M059J (cell line): ENCODE measurements around the gene SSR1. TPM values are rescaled to one million over a fixed set of nuclear protein-coding genes. Genes with fewer than 3 reads are reported as not detected.
"Not testable (repeated sequence)": the region's sequence is repeated elsewhere in the genome, so short reads cannot be mapped to it uniquely, and the experiment has no call there.

Experiments
- DNase-seq: peaks from one replicate; pipeline ENCODE4 v3.0.0-alpha.2; 2012; ENCODE audit warnings: low read depth
- total RNA-seq: library from RNA; depleted of rRNA; stranded (reverse); fragments of >200 nt; shearing (Covaris generic); gene quantifications from 2 replicates; pipeline ENCODE4 v1.2.3, GENCODE V29; 2014

Gene SSR1
- total RNA-seq, 1 experiment from 2014 or later = 284 TPM

- DNase-seq = no peak
Observed at GRCh38 chr6:7282097-7282906, 30.7 kb downstream of the SSR1 start.

- no peak for DNase-seq
Observed at GRCh38 chr6:7276199-7276524, 36.8 kb downstream of the SSR1 start.

GRCh38 chr6:7274525-7274924 lies 38.5 kb downstream of the SSR1 start:
- not testable (repeated sequence) for DNase-seq

- no peak for DNase-seq
Observed at GRCh38 chr6:7273709-7274108, 39.3 kb downstream of the SSR1 start.

- no peak for DNase-seq
Observed at GRCh38 chr6:7271205-7271534, 41.8 kb downstream of the SSR1 start.

GRCh38 chr6:7270320-7271204 lies 42.4 kb downstream of the SSR1 start:
- no peak for DNase-seq

- no peak for DNase-seq
Observed at GRCh38 chr6:7269816-7270215, 43.2 kb downstream of the SSR1 start.

- no peak for DNase-seq
Observed at GRCh38 chr6:7268816-7269555, 44.0 kb downstream of the SSR1 start.

- no peak for DNase-seq
Observed at GRCh38 chr6:7268362-7268761, 44.6 kb downstream of the SSR1 start.

- peak; percentile 98 for DNase-seq
Observed at GRCh38 chr6:7267466-7268091, 45.4 kb downstream of the SSR1 start.

- DNase-seq = no peak
Observed at GRCh38 chr6:7267071-7267465, 45.9 kb downstream of the SSR1 start.

- DNase-seq = not testable (repeated sequence)
Observed at GRCh38 chr6:7265385-7265726, 47.6 kb downstream of the SSR1 start.

GRCh38 chr6:7264686-7265384 lies 48.2 kb downstream of the SSR1 start:
- DNase-seq = no peak

- DNase-seq = no peak
Observed at GRCh38 chr6:7264041-7264440, 49.0 kb downstream of the SSR1 start.

- DNase-seq = not testable (repeated sequence)
Observed at GRCh38 chr6:7263519-7263805, 49.5 kb downstream of the SSR1 start.

GRCh38 chr6:7262746-7263518 lies 50.1 kb downstream of the SSR1 start:
- DNase-seq = no peak

- DNase-seq = no peak
Observed at GRCh38 chr6:7261852-7262461, 51.0 kb downstream of the SSR1 start.

GRCh38 chr6:7261032-7261841 lies 51.8 kb downstream of the SSR1 start:
- peak; percentile 95 for DNase-seq

- DNase-seq = no peak
Observed at GRCh38 chr6:7260291-7261031, 52.5 kb downstream of the SSR1 start.
